Activated naive CD4-positive, alpha-beta T cell treated with Interleukin-2 at 50 U/mL for 16 hours (primary cell): ENCODE results near the gene TNFRSF25.
"Not testable (repeated sequence)": the region's sequence is repeated elsewhere in the genome, so short reads cannot be mapped to it uniquely, and the experiment has no call there.

Experiments used
- DNase-seq: peaks from one replicate; pipeline ENCODE4 v3.0.0-alpha.2; 2020

Gene TNFRSF25

DNA sequence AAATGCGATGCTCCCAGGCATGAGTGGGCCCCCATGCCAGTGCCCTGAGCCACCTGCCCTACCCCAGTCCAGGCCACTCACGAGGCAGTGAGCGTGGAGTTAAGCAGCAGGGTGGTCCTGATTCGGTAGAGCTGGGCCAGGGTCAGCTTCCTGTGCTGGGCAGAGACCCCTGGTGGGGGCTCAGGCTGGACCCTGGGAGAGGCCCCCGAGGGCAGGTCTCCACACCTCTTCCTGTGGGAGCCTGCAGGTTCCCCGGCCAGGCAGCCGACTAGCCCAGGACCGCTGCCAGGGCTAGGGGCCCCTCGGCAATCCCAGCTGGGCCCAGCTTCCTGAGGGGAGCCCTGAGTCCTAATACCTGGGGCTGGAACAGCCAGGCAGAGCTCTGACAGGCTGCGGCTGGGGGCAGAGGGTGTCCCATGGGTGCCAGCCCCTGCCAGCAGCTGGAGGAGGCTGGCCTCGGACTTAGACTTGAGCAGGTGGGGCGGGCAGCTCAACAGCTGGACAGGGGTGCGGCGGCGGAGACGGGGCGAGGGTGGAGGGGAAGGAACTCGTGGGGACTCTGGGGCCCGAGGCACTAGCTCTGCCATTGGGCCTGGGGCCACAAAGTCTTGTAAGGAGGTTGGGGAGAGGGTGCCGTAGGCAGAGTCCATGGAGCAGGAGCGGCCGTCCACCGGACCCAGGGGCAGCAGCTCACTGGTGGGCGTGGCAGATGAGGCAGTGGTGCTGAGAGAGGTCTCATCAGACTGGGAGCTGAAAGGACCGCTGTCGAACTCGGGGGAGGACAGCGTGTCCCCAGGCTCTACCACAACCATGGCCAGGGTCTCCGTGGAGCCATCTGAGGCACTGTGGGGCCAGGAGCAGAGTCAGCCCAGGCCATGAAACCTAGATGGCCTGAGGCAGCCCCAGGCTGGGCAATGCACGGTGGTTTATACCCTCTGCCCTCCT lies 2.0 kb upstream of the TNFRSF25 start:
- DNase-seq, result no peak

- DNase-seq, result no peak
These were observed 1.3 kb upstream of the TNFRSF25 start for GRCh38 chr1:6467224-6467623.

- no peak for DNase-seq
These were observed 778 bp upstream of the TNFRSF25 start for GRCh38 chr1:6466751-6467150.

DNA sequence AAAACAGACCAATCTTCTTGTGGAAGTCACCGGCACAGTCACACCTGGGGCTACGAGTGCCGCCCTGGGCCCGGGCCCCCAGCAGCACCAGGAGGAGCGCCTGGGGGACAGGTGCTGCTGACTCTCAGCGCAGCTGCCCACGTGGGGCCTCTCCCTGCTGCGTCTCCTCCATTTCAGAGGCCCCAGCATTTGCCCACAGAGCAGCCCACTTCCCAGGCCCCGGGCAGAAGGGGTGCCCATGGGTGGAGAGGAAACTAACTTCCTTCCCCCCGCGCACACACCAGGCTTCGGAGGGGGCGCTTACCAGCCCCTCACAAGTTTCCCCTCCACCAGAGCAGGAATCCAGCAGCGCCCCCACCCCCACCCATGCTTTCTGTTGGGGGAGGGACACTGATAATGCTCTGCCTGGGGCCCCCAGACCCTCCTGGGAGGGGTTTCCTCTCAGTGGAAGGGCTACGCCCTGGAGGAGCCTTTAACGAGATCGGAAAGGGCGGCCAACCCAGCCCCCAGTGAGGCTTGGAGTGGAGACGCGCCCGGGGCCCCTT lies 440 bp downstream of the TNFRSF25 start:
- DNase-seq, result peak; percentile 64

DNA sequence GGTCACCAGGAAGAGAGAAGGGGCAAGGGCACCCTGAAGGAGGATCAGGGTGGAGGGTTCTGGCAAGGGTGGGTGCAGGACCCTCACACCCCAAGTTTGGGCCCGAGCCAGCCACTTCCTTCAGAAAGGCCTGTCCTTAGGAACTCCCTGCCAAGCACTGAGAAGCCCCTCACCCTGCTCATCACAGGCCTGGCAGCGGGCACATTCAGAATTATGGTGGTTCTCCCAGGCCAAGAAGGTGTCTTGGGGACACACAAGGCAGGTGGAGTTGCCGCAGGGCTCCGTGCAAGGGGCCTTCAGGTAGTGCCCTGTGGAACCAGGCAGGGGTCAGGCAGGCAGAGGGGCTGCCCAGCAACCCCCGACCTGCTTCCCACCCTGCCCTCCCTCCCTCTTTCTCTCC lies 1.1 kb downstream of the TNFRSF25 start:
- peak; percentile 26 for DNase-seq

DNA sequence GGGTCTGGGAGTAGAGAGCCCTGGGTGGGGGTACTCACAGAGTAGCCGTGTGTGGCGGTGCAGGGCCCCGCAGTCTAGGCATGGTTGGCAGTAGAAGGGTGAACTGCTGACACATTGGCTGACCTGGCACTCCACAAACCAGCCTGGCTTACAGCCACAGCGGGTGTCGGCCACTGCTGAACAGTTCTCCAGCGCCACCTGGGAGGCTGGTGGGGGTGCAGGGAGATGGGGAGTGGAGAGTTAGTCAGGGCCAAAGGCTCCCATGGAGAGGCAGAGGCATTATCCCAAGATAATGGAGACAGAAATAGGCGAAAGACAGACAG lies 1.5 kb downstream of the TNFRSF25 start:
- DNase-seq, result peak; percentile 63

DNA sequence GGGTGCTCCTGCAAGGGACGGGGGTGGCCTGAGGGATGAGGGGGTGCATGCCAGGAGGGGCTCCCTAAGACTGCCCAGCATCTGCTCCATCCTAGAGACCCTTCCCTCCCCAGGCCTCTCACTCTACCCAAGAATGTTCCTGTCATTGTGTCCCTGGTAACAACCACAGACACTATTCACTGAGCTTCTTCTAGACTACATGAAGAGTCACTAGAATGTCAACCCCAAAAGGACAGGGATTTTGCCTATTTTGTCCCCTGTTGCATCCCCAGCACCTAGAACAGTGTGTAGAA lies 2.9 kb downstream of the TNFRSF25 start:
- no peak for DNase-seq

- no peak for DNase-seq
These were observed 3.4 kb downstream of the TNFRSF25 start for GRCh38 chr1:6462412-6463119.

- DNase-seq, result peak; percentile 57
These were observed 4.2 kb downstream of the TNFRSF25 start for GRCh38 chr1:6461538-6462411.

DNA sequence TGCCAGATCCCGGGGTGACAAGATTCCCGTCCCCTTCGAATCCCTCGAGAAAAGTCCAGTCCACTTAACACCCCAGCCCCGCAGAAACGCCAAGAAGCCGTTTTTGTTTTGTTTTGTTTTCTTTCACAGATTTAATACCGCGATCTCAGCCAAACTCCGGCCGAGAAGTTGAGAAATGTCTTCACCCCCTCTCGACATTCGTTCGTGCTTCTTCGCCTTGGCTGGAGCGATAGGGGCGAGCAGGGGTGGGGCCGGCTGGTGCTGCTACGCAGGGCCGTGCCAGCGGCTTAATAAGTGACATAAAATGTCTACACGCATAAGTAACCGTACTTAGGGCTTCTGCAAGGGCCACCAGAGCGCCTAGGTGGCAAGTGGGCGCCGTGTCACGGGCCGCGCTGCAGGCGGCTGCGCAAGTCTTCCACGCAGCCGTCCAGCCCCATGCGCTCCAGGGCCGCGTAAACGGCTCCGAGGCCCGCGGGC lies 4.9 kb downstream of the TNFRSF25 start:
- no peak for DNase-seq

DNA sequence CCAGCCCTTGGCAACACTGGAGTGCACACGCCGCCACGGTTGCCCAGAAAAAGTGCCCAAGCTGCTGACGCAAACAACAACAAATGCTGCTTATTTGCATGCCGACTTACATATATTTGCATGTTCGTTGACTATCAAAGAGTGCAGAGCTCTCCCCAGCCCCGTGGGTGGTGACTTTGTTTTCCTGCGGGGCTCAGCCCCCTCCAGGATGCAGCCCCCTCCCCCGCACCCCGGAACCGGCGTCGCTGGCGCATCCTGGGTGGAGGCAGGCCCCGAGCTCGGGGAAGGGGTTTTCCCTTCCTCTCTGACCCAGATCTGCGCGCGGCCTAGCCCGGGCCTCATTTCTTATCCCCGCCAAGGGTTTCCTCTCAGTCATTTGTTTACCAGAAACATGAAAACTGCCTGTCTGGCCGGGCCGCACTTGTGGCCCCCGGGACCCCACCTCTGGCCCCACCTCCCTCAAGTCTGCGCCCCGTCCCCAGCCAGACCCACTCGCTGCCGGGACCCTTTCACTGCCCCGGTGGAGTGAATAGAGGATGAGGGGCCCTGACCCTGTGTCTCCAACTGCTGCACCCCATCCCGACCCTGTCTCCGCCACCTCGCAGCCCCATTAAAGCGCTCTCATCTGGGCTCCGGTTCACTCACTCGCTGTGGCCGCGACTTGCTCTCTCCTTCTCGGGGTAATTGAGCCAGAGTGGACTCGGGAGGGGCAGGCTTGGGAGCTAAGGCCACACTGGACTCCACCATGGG lies 5.5 kb downstream of the TNFRSF25 start:
- DNase-seq, result peak; percentile 92

DNA sequence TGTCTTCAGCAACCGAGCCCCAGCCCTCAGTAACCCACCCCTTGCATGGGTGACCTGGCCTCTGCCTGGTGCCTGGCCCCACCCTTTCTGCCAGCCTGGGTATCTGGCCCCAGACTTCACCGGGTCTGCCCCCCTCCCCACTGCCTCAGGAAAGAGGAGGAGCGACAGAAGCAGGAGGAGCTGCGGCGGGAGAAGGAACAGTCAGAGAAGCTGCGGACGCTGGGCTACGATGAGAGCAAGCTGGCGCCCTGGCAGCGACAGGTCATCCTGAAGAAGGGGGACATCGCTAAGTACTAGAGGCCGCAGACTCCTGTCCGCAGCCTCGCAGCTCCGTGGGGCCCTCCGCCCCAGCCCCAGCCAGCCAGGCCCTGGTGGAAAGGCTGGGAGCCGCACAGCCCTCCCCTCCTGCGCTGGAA lies 6.1 kb downstream of the TNFRSF25 start:
- DNase-seq, result peak; percentile 67

- no peak for DNase-seq
These were observed 9.0 kb downstream of the TNFRSF25 start for GRCh38 chr1:6456800-6457466.

- not testable (repeated sequence) for DNase-seq
These were observed 10.0 kb downstream of the TNFRSF25 start for GRCh38 chr1:6455752-6456520.

DNA sequence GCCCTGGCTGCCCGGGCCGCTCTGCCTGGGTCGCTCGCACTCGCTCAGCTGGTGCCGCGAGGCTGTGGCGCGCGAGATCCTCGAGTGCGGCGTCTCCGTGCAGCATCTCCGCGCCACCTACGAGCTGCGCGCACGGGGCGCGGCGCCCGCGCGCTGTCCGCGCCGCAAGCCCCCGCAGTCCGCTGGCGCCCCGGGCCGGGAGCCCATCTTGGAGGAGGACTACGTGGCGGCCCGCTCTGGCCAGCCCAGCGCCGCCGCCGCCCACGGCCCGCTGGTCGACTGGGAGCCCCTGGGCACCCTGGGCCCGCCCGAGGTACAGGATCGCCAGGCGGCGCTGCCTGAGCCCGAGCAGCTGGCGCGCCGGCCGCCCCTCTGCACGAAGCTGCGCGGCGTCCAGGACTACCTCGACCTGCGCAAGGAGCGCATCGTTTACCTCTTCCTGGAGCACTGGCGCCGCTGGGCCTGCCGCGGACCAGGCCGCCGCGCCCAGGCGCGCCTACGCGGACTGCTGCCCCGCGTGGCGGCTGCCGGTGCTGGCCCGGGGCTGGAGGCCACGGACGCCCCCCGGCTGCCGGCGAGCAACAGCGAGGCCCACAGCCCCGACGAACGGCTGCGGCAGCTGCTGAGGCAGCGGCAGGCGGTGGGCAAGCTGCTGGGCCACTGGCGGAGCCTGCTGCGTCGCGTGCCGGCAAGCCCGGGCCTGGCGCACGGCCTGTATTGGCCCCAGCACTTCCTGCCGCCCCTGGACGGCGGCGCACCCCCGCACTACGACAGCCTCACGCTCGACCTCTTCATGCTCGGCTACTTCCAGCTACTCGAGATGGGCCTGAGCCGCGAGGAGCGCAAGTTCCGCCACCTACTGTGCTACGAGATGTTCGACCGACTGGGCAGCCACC lies 10.9 kb downstream of the TNFRSF25 start:
- peak; percentile 53 for DNase-seq

GRCh38 chr1:6453895-6454855 lies 11.8 kb downstream of the TNFRSF25 start:
- DNase-seq, result not testable (repeated sequence)

- DNase-seq, result no peak
These were observed 15.0 kb downstream of the TNFRSF25 start for GRCh38 chr1:6450943-6451373.

- not testable (repeated sequence) for DNase-seq
These were observed 15.5 kb downstream of the TNFRSF25 start for GRCh38 chr1:6450486-6450885.
